CD4-positive, alpha-beta T cell treated with Interleukin-21 for 1 hour (primary cell): ENCODE data around the gene C5orf58.

Source experiments
- DNase-seq: peaks from one replicate; pipeline ENCODE4 v3.0.0-alpha.2; 2020

C5orf58 gene

DNA sequence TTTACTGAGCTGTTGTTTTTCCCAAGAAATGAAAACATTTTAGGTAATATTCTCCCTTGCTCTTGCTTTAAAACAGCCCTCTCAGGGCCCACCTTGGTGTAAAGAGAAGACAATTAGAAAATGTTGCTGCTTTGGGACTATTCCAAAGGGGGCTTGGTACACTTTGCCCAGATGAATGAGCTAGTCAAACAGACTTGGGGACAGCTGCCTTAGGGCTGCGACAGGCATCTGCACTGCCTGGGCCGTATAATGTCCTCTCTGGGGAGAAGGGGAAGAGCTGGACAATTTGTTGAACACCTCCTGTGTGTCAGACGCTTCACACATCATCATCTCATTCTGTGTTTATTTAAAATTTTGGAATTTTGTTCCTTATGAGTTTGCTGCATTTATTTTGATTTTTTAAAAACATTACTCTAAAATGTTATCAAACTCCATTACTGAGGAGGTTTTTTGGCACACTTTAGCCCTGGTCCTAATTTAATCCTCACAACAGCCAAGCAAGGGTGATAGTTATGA, 28.8 kb downstream of the C5orf58 start:
- no peak for DNase-seq

DNA sequence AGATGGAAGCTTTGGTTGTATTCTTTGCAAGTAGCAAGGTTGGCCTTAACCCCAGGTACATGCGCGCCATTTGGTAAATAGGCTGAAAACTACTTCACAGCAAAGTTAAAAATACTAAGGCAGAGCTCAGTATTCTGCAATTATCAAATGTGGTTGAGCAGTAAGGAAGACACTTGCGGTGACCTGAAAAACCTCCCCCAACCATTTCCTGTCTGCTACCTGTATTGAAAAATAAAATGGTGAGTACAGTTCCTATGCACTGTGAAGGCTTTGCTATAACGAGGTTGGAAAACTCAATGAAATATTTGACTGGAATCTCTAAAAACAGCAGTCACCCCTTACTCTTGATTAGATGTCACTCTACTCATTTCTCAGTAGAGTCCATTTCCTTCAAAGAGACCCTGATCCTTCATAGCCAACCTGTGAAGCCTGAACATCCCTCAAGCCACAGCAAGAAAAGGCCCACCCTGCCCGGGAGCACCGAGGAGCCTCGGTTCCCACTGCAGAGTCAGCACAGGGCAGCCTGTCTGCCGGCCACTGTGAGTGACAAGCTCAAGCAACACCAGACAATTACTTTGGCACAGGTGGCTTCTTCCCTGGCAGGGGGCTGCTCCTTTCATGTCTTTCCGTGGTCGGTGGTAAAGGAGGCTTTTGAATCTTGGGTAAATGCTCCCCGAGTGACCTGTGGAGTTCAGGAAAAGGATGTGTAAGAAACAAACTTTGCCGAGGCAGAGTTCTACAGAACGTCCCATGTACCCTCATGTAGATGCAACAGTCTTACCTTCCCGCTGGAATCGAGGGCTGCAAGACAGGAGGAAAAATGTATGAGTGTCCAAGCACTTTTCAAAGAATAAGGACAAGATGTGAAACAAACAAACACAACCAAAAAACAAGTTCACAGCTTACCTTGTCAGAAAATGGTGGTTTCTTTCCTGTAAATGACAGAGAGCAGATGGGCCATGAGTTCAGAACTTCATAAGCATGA, 29.6 kb downstream of the C5orf58 start:
- DNase-seq: peak; percentile 75

DNA sequence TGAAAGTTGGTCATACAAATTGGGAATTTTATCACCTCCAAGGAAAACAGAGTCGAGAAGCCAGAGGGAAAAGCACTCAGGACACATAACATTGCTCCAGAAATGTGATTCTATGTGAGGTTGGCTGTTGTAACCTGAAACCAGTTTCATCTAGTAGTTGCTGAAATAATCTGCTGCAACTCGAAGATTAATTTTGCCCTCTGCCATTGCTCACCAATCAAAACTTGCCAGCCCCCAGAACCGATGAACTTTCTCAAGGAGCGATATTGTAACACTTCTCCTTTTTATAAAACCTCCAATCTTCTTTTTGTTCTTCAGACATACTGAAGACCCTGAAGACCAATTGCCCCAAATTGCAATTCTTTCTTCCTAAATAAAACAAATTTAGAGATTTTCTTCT, 31.1 kb downstream of the C5orf58 start:
- DNase-seq: no peak

DNA sequence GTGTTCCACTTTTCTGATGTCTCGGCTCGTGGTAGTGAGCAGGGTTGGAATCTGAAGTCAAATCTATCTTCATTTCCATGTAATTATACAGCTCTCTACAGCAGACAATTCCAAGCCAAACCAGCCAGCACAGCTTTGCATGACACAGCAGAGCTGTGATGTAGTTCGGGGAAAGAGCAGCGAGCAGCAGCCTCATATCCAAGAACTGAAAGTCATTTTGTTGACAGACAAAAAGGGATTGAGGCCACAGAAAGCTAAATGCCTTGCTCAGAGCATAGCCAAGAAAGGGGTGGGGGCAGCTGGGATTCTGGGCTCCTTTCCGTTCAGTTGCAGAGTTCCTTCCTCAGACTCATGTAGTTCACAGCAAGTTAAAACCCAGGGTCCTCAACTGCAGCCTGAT, 32.7 kb downstream of the C5orf58 start:
- no peak for DNase-seq

- DNase-seq: peak; percentile 61
These were observed 34.0 kb downstream of the C5orf58 start for GRCh38 chr5:170266570-170267381.

DNA sequence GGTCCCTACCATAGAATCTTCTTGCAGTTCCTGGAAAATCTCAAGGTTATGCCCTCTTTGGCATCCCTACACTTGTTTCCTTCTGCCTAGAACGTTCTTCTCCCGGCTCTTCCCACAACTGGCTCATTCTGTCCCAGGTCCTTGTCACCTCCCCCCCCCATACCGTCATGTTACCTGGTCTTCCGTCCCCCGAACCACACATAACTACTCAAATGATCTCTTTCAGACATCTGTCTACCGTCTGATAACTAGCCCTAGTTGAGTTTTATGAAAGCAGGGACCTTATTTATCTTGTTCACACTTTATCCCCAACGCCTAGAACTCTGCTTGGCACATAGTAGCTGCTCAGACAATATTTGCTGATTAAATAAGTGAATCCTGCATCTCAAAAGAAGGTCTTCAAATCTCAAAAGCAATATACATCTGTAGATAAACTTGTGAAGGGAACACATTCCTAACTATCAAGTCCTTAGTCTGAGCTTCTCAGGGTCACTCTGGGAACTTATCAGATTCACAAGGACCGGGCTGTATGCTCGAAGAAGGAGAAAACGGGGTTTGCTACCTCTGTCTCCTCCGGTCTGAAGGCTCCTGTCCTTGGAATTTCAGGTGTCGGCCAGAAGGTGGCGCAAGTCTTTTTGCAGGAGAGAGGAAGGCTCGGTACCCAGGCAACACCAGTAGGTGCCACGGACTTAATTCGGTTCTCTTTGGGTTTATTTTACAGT, 34.8 kb downstream of the C5orf58 start:
- DNase-seq: peak; percentile 88

DNA sequence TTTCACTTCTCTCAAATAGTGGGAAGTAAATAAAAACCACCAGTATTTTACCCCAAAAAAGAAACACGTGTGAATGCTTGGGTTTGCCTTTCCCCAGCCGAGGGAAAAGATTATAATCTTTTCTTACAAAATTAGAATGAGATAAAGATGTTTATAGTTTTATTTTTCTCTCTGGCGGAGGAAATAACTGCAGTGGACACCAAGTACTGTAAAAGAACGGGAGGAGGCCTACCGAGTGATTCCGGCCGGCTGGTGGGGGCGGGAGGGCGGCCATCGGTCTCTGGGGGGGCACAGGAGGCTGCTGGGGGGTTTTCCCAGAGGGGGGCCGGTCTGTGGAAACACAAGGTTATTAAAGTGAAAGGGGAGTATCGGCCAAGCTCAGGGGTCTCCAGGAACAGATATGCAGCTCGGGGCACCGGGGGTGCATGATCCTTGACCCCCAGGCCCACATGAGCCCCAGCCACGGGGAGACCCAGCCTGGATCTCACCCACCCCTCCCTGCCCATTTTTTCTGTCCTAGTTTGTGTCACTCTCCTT, 35.4 kb downstream of the C5orf58 start:
- no peak for DNase-seq

- no peak for DNase-seq
These were observed 36.1 kb downstream of the C5orf58 start for GRCh38 chr5:170268884-170269283.

- DNase-seq: peak; percentile 56
These were observed 36.8 kb downstream of the C5orf58 start for GRCh38 chr5:170269579-170269978.

DNA sequence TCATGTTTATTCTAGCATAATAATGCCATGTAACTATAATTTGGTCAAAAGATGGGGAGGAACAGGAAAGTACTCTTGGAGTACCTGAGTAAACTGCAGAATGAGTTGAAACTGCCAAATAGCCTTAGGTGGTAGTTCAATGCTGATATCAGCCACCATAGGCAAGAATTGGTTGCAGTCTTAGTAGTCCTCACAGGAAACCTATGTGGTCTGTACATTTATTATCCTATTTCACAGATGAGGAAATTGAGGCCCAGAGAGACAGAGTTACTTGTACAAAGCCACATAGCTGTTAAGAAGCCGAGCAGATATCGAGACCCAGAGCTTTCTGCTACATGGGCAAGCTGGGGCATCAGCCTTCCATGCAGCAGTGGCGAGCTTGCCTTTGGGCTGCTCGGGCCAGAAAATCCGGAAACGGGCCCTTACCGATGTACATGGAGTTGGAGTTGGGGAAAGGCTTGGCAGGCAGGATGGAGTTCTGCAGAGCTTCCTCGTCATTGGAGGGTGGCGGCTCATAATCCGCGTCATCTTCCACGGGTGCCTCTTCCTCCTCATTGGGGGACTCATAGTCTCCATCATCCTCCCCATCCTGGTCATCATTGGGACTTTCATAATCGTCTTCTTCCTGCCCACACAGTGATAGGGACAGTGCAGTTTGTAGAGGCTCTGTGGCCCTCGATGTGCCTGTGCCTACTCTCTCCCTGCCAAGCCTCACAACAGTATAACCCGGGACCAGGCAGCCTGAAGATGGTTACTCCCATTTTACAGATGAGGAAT, 37.7 kb downstream of the C5orf58 start:
- peak; percentile 41 for DNase-seq

GRCh38 chr5:170273968-170274710, 41.4 kb downstream of the C5orf58 start:
- peak; percentile 69 for DNase-seq

DNA sequence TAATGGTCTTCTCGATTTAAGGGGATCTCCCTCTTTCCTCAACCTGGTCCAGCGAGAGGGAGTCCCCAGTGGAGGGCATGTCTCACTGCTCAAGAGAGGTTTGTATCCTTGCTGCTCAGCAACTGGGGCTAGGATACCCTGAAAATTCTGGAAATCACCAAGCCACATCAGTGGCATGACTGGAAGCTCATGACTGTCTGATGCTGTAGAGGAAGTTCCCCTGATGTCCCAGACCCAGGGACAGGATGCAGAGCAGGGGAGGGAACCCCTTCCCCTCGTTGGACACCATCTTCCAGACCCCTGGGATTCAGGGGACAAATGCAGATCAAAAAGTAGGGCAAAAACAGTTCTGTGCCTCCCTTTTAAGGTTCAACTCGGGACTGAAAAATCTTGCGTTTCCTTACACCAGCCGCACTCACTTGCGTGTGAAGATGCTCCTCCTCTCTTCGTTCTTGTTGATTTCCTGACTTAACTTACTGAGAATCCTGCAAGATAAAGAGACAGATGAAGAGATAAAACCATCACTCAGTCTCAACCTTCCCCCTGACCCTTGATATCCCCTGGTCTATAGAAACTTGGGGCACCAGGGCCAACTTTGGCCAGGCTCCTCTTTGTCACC, 42.7 kb downstream of the C5orf58 start:
- peak; percentile 81 for DNase-seq

DNA sequence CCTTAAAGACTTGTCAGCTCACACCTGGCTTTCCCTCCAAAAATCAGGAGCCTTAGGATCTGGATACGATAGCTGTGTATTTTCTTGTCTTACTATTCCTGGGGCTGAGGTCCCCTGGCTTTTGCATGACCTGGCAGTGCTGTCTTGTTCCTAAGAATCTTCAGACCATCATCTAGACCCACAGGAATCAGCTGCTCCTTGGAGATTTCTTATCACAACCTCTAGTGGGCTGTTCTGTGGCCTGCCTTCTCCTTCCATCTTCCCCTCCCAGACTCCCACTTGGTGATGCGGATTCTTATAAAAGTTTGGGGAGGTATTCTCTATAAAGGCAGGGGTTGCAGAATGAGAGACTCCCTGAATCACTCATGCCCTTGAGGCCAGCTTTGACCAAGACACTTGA, 43.4 kb downstream of the C5orf58 start:
- no peak for DNase-seq

DNA sequence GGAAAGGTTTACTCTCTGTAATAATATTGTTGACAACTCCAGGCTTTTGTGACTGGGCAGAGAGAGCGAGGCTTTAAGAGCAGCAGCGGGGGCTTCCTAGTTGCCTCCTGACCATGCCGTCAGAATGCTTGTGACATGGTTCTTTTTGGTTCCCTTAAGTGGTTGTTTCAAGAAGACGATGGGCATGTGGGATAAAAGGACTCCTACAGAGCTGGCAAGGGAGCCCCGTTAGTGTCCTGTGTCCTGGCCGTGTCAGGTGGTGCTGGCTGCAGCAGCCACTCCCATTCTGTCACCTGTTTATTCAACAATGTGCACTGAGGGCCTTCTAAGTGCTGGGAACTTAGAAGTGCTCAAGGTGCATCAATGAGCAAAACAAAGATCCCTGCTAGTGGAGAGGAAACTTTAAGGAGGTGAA, 45.1 kb downstream of the C5orf58 start:
- no peak for DNase-seq

DNA sequence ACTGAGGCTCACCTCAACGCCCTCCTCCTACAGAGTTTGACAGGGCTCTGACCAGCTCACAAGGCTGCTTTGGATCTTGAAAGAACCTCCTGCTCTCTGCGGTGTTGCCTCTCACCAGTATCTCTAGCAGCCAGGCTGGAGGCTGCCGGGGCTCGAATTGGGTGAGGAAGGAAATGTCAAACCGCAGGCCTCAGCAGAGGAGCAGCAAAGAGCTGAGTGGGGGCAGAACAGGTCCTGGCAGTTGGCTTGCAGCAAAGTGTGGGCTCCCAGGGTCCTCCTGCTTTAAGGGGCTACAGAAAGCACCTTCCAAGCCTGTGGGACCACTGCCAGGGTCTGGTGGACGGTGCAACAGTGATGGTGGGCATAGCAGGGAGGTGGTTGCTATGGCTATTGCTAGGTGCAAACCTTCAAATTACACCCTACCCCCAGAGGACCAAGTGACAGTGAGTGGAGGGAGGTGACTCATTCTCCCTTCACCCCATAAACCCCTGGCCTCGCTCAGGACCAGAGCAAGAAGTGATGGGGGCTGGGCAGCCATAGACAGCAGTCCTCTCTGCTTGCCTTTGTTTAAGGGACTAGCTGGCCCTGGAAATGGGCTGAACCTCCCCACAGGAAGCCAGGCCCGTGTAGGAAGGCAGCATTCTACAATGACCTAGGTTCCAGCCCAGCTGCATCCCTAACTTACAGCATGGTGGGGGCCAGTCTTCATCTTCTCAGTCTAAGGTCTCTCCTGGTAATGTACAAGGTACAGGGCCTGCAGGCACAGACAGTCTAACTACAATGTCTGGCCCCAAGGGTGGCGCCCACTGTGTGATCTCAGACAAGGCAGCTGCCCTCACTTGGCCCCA, 46.0 kb downstream of the C5orf58 start:
- peak; percentile 90 for DNase-seq

GRCh38 chr5:170279459-170279817, 46.7 kb downstream of the C5orf58 start:
- DNase-seq: no peak

- no peak for DNase-seq
These were observed 47.3 kb downstream of the C5orf58 start for GRCh38 chr5:170280011-170280493.

GRCh38 chr5:170283296-170283695, 50.5 kb downstream of the C5orf58 start:
- DNase-seq: no peak

- DNase-seq: no peak
These were observed 51.4 kb downstream of the C5orf58 start for GRCh38 chr5:170284231-170284630.
